NCI-H526 (cell line): ENCODE data around the gene NLRP6.
A peak's percentile ranks its signal among the peaks of the same experiment; 100 is the strongest.
"Not testable (repeated sequence)": the region's sequence is repeated elsewhere in the genome, so short reads cannot be mapped to it uniquely, and the experiment has no call there.

Experiments used
- DNase-seq, 2 experiments: peaks; one replicate each; lab custom pipeline; 2025; lab: John Stamatoyannopoulos, UW

Gene NLRP6

GRCh38 chr11:293852-294661, 15.8 kb downstream of the NLRP6 start:
- DNase-seq, result no peak

- DNase-seq, result no peak
These were observed 16.6 kb downstream of the NLRP6 start for GRCh38 chr11:294780-295179.

- DNase-seq, result no peak
These were observed 17.4 kb downstream of the NLRP6 start for GRCh38 chr11:295351-296170.

- DNase-seq, result no peak
These were observed 18.2 kb downstream of the NLRP6 start for GRCh38 chr11:296171-297050.

- no peak for DNase-seq
These were observed 18.9 kb downstream of the NLRP6 start for GRCh38 chr11:297051-297585.

GRCh38 chr11:297586-298405, 19.6 kb downstream of the NLRP6 start:
- DNase-seq, result no peak

- DNase-seq, result no peak
These were observed 20.3 kb downstream of the NLRP6 start for GRCh38 chr11:298406-299065.

GRCh38 chr11:299081-299891, 21.1 kb downstream of the NLRP6 start, which contains the start of gene IFITM5:
Gene IFITM5 (minus strand): TSS chr11:299526. CDS start chr11:299490, 36 bp downstream.
- DNase-seq, result no peak

GRCh38 chr11:299951-300735, 21.9 kb downstream of the NLRP6 start:
- peak in 1 of 2 experiments; percentile 25 for DNase-seq

GRCh38 chr11:303363-303762, 25.2 kb downstream of the NLRP6 start:
- no peak for DNase-seq

- DNase-seq, result no peak
These were observed 25.9 kb downstream of the NLRP6 start for GRCh38 chr11:304061-304506.

- peak in 1 of 2 experiments; percentile 38 for DNase-seq
These were observed 27.0 kb downstream of the NLRP6 start for GRCh38 chr11:304915-305843.

GRCh38 chr11:305844-306211, 27.6 kb downstream of the NLRP6 start:
- DNase-seq, result no peak

- DNase-seq, result no peak
These were observed 28.6 kb downstream of the NLRP6 start for GRCh38 chr11:306645-307371.

GRCh38 chr11:307766-308708, 29.8 kb downstream of the NLRP6 start, which contains the start of gene IFITM2:
Gene IFITM2 (plus strand): TSS chr11:307816. CDS start chr11:308193, 377 bp downstream.
- not testable (repeated sequence) for DNase-seq
